Cardiac fibroblast (primary cell): ENCODE data around the gene TP53TG3C.
"Not testable (repeated sequence)": the region's sequence is repeated elsewhere in the genome, so short reads cannot be mapped to it uniquely, and the experiment has no call there.

Experiments
- DNase-seq, 2 donors: peaks; one replicate each; pipeline versions ENCODE4 v3.0.0 to v3.0.0-alpha.2; 2010; ENCODE audit warnings: low read depth in 2 of 2
- H3K4me3 ChIP-seq, 2 donors: replicated peaks in 1 of 2; 1 replicate in 1 of 2; 2 replicates in 1 of 2; pipeline ENCODE4 v1.5.1; 2011; ENCODE audit warnings: low read depth in 2 of 2, low read length in 2 of 2, mild to moderate bottlenecking in 2 of 2, moderate library complexity in 1 of 2

TP53TG3C gene

GRCh38 chr16:33193926-33194325 lies at the start of gene TP53TG3C:
TP53TG3C (plus strand) TSS chr16:33194226; CDS start chr16:33194294, 68 bp downstream.
- not testable (repeated sequence) for DNase-seq

More at GRCh38 chr16:33193926-33194325, at the start of gene TP53TG3C:
- H3K4me3 ChIP-seq, result not testable (repeated sequence)
